Stimulated activated CD8-positive, alpha-beta memory T cell treated with anti-CD3 and anti-CD28 coated beads, Interleukin-4, amount 100 ng/mL, for 24 hours (primary cell): ENCODE results near the gene ACTRT2.

Experiments used
- DNase-seq: peaks from one replicate; pipeline ENCODE4 v3.0.0-alpha.2; 2020; ENCODE audit warnings: low read depth

The ACTRT2 gene

GRCh38 chr1:3018576-3018975 lies 2.7 kb upstream of the ACTRT2 start:
- DNase-seq, result no peak

DNA sequence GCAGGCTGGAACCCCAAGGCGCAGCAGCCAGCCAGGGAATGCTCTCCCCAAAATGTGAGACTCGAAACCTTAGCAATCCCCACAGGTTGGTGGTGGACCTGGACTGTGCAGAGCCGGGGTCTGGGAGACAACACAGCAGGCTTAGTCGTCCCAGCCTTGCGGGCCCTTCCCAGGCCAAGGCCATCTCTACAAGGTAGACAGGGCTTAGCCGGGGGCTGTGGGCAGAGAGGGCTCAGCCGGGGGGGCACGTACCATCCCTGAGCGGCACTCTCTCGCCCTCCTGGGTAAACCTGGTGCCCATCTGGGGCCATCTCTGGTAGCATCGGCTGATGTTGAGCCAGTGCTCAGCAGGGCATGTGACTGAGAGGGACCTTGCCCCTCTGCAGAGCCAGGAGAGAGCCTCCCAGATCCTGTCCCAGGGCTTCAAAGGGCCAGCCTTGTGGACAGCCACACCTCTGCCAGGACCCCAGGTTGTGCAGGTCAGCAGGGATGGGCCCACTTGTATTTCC lies 2.2 kb upstream of the ACTRT2 start:
- DNase-seq, result no peak

DNA sequence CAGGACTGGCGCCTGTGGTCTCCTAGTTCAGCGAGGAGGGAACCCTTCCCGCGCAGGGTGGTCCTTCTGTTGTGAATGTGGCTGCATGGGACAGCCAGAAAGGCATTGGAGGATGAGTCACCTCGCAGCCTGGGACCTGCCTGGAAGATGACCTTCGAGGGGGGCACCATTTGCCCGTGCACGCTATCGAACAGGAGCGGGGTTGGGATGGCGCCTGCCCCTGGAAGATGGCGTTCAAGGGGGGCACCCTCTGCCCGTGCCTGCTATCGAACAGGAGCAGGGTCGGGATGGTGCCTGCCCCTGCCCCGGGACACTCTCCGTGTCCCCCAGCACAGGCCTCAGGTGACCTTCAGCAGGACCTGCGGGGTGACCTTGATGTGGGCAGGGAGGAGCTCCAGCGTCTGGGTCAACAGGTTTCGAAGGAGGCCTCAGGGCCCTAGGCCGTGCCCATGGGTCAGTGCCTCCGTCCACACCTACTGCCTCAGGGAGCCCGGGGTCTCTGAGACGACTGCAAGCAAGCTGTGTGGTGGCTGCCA lies 1.7 kb upstream of the ACTRT2 start:
- no peak for DNase-seq

- no peak for DNase-seq
Measured at GRCh38 chr1:3020263-3020909, 881 bp upstream of the ACTRT2 start.

DNA sequence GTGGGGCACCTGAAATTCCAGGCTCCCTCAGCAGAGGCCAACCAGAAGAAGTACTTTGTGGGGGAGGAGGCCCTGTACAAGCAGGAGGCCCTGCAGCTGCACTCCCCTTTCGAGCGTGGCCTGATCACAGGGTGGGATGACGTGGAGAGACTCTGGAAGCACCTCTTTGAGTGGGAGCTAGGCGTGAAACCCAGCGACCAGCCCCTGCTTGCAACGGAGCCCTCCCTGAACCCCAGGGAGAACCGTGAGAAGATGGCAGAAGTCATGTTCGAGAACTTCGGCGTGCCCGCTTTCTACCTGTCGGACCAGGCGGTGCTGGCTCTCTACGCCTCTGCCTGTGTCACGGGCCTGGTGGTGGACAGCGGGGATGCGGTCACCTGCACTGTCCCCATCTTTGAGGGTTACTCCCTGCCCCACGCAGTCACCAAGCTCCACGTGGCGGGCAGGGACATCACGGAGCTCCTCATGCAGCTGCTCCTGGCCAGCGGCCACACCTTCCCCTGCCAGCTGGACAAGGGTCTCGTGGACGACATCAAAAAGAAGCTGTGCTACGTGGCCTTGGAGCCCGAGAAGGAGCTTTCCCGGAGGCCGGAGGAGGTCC lies 634 bp downstream of the ACTRT2 start:
- DNase-seq, result no peak

GRCh38 chr1:3022511-3022973 lies 1.3 kb downstream of the ACTRT2 start:
- no peak for DNase-seq

DNA sequence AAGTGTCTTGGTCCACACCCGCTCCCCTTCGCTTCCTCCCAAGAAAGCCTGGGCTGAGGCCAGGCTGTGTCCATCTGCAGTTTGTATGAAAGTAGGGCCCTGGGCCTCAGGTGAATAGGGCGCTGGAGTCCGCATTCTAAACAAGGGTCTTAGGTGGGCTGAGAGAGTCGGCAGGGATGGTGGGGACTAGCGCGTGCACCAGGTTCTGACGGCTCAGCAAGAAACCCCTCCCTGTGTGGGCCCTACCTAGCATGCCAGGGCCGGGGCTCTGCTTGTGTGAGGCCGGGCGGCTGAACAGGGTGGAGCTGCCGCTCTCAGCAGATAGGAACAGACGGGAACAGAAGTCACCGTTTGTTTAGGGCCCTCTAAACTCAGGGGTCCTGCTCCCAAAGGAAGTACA lies 1.7 kb downstream of the ACTRT2 start:
- no peak for DNase-seq

- DNase-seq, result no peak
Measured at GRCh38 chr1:3024019-3024418, 2.8 kb downstream of the ACTRT2 start.

DNA sequence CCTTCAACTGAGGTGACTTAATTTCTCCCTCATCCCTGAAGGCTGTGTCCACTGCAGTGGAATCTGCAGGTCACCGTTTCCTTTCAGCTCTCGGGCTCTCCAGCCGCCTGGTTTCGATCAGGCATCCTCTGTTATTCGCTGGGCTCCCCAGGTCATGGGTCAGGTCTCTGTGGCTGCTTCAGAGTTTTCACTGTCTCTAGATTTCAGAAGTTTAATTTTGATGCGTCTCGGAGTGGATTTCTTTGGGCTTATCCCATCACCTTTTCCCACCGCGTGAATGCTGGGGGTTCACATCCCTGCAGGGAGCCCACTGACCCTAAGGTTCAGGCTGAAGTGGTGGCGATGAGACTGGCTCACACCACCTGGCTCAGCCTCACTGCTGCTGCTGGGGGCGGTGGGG lies 3.3 kb downstream of the ACTRT2 start:
- DNase-seq, result no peak

DNA sequence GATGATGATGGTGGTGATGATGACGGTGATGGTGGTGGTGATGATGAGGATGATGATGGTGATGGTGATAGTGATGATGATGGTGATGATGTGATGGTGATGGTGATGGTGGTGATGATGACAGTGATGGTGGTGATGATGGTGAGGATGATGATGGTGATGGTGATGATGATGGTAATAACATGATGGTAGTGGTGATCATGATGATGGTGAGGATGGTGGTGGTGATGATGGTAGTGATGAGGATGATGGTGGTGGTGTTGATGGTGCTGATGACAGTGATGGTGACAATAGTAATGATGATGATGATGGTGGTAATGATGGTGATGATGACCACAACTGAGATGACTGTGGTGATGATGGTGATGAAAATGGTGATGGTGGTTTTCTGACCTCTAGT lies 4.9 kb downstream of the ACTRT2 start:
- DNase-seq, result no peak

DNA sequence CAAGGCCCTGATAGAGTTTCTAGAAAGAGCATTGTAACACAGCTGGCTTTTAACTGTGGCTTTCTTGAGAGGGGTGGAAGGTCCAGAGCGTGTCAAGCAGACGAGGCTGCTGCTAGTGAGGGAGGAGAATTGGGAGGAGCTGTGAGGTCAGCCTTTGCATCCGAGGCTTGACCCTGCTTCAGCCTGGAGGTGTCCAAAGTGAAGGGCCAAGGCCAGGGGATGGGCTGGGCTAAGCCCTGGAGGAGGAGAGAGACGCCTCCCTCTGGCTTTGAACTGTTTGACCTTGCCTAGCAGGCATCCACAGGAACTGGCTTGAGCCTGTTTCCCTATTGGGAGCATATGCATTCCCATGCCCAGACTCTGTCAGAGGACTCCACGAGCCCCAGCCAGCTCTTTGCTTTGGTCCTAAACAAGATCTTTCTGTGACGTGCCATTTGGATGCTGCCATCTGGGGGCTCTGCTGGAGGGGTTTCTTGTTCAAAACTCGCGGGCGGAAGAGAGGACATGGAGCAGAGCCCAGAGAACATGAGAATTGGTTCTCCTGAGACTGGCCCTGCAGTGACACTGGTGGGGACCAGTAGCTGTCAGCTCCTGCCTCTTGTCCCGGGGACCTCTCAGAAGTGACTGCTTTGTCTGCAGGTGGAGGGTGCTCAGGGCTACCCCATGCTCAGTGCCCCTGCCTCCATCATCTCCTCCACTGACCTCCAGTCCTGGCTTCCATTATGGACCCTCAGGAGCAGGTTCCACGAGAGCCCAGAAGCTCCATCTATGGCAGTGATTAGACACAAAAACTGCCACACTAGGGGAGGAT lies 5.5 kb downstream of the ACTRT2 start:
- DNase-seq, result no peak

DNA sequence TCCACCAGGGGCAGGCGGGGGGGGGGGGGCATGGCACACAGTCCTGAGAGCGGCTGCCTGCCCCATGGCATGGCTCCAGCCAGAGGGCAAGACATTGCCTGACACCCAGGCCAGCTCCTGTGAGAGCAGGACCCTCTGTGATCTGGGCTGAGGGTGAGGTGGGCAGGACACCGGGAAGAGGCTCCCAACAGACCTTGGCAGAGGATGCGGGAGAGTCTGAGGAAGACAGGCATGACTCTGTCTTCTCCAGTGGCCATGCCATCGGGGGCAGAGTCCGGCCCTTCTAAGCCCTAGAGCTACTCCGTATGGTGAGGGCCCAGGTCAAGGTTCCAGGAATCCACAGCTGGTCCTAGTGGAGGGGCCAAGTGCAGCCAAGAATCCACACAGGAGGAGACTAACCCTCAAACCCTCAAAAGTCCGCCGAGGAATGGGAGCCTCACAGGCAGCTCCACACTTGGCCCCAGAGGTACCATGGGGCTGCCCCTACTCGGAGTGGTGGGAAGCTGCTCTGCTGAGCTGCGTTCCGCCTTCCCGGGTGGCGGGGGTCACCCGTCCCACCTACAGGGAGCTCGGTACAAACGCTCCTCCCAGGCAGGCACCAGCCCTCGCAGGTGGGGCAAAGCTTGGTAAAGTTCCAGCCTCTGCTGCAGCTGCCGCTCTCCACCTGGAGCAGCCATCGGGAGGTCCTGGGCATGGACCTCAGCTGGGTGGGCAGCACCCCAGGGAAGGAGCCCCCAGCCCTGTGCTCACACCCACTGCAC lies 6.5 kb downstream of the ACTRT2 start:
- no peak for DNase-seq

DNA sequence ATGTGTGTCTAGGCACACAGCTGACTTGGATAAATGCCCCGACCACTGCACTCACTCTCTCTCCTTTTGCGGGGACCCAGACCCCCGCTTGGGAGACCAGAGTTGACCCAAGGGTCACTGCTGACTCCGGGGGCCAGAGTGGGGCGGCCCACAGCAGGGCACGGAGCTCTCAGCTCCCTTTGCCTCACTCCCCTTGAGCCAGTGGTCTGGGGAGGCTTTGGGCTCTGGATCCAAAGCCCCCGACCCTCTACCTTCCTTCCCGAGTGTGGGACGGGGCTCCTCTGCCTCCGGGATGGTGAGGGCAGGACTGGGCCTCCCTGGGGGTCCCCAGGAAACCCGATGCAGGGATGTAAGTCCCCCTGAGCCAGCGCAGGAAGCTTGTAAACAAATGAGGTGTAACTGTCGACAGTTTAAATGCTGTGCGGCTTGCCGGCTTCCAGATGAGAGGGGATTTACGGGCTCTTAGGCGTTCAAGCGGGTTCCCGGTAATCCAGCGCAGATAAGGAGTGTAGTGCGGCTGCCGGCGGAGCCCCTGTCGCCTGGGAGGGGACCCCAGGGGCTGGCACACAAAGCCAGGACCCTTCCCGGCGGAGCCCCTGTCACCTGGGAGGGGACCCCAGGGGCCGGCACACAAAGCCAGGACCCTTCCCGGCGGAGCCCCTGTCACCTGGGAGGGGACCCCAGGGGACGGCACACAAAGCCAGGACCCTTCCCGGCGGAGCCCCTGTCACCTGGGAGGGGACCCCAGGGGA lies 7.4 kb downstream of the ACTRT2 start:
- no peak for DNase-seq

DNA sequence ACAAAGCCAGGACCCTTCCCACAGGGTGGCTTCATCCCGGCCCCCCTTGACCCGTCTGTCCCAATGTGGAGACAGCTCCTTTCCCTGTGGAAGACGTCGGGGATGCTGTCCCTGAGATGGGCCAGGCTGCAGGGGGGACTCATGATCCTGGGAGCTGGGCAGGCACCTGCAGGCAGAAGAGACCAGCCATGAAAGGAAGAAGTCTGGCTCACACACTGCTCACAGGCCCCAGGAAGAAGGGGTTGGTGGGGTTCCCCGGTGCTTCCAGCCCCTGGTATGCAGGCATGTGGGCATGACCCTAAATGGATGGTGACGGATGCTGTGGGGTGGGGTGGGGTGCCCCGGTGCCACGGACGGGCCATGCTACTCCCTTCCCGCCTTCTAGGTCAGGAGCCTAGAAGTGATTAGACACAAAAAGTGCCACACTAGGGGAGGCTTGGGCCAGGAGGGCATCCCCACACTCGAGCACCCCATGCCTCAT lies 8.3 kb downstream of the ACTRT2 start:
- DNase-seq, result no peak

GRCh38 chr1:3029991-3030662 lies 8.9 kb downstream of the ACTRT2 start:
- no peak for DNase-seq

DNA sequence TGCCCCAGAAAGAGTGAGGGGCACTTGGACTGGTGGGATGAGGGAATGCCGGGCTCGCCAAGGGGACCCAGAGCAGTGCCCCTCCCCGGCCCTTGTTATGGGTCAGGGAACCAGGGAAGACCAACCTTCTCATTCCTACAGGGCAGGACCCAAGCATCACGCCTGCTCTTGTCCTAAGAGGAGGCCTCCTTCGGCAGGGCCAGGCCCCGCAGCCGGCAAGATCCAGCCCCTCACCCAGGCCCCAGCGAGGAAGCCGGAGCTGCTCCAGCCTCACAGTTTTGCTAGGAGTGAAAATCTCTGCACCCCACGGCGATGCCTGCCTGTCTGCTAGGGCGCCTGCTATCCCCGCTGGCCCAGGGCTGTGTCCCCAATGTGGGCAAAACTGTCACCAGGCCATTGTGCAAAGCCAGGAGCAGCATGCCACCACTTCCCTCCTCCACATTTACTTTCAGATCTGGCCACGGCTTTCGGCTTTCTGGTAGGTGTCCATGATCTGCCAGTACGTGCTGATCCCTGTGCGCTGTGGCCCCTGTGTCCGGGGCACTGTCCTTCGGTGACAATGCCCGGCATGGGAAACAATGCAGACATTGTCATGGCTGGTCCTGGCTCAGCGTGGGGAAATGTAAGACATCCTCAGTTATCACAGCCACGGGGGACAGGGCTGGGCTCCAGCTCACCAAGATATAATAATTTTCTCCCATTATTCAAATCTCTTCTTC lies 9.6 kb downstream of the ACTRT2 start:
- no peak for DNase-seq

DNA sequence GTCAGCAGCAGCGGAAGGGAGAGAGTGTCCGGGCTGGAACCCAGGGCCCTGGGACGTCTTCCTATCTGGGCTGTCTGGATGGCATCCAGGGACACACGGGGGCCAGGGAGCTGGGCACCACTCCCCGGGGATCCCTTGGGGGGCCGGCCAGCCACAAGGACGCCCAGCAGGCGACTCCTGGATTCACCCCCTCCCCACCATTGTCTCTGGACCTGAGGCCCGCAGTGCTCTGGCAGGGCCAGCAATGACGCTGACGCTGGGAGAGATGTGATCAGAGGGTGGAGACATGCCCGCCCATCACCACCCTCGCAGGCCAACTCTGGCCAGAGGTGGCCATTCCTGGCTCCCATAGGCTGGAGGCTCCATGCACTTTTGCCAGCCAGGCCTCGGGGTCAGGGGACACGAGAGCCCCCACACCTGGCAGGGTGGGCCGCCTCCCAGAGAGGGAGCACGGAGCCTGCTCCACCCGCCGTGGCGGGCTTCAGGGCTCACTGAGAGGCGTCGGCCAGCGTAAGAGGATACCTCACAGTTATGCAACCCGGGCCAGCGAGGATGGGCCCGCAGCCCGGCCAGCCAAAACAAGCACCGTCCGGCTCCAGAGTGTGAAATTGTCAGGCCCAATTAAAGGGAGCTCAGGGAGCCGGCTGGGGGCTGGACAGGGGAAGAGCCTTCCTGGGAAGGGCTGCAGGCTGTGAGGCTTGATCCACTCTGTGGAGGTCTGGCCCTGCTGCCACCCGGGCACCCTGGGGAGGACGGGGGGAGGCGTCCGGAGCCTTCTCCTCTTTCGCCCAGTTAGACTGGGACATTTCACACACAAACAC lies 10.3 kb downstream of the ACTRT2 start:
- no peak for DNase-seq

- DNase-seq, result no peak
Measured at GRCh38 chr1:3032371-3033039, 11.2 kb downstream of the ACTRT2 start.
